LHCN-M2 (cell line): Measurements from ENCODE around the gene HIPK2. TPM values are rescaled to one million over a fixed set of nuclear protein-coding genes. Genes with fewer than 3 reads are reported as not detected.
"Not testable (repeated sequence)": the region's sequence is repeated elsewhere in the genome, so short reads cannot be mapped to it uniquely, and the experiment has no call there.

ENCODE experiments used
- DNase-seq: peaks from one replicate; pipeline ENCODE4 v3.0.0-alpha.2; 2012; ENCODE audit warnings: low read depth
- total RNA-seq: library from RNA; depleted of rRNA; stranded (reverse); fragments of >200 nt; gene quantifications from 2 replicates; pipeline ENCODE4 v1.2.3, GENCODE V29; 2014

HIPK2 gene
- total RNA-seq, 1 experiment from 2014 or later: 61.3 TPM

DNA sequence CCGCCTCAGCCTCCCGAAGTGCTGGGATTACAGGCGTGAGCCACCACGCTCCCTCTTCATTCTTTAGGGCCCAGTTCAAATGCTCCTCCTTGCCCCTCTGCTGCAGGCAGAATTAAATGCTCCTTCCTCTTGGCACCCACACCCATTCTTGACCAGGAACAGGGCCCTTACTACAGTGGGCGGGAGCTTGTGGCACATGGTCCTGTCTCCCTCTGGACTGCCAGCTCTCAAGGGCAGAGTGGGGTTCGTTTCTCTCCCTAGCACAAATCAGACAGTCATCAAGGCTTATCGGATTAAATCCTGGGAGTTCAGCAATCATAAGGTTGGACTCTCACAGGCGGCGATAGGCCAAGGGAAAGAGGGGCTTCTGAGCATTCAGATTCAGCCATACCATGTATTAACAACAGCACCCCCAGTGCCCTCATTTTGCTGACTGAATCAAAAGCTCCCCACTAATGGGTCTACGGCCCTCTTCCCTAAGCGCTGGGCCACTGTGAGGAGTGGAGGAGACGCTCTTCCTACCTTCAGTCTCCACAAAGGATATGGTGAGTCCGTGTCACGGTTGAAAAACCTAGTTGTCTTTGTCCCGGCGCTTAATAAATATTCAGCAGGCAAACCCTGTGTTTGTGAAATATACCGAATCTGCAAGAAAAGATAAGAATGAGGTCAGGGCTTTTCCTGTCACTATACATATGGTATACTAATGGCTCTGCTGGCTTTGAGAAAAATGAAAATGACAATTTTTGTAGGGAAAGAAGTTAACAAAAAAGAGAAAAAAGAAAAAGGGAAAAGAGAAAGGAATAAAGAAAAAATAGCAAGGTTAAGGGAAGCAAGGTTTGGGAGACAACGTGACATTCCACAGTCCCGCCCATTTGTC, 146.9 kb downstream of the HIPK2 start:
- DNase-seq: no peak

DNA sequence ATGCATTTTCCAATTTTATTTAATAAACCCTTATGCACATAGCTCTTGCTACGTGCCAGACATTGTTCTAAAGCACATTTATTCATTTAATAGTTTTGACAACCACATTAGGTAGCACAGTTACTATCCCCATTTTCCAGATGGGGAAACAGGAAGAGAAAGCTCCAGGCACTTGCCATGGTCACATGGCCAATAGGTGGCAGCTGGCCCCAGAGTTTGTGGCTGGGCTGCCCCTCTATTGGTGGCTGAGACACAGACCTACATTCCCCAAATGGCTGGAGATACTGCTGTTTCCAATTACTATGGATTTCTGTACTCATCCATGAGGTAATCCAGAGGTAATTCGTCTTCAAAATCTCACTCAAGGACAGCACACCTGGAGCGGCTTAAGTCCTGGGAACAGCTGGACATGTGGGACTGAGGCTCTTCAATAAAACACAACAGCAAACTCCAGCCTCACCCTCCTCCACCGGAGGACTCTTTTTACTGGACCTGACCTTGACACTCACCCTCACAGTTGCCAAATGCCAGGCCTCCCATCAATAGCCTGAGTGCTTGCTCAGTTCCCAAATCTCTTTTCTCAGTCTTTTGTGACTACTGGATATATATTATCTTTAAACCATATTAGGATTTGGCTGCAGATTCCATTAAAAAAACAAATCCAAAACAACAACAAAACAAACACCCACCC, 148.3 kb downstream of the HIPK2 start:
- no peak for DNase-seq

DNA sequence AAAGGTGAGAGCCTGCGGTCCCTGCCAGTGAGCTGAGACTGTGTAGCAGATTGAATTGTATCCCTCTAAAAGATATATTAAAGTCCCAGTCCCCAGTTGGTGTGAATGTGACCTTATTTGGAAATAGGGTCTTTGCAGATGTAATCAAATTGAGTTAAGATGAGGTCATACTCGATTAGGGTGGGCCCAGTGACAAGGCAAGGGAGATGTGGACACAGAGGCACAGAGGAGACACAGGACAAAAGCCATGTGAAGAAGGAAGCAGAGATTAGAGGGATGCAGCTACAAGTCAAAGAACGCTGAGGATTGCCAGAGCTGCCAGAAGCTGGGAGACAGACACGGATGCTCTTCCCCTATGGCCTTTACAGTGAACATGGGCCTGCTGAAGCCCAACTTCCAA, 150.0 kb downstream of the HIPK2 start:
- DNase-seq: no peak

DNA sequence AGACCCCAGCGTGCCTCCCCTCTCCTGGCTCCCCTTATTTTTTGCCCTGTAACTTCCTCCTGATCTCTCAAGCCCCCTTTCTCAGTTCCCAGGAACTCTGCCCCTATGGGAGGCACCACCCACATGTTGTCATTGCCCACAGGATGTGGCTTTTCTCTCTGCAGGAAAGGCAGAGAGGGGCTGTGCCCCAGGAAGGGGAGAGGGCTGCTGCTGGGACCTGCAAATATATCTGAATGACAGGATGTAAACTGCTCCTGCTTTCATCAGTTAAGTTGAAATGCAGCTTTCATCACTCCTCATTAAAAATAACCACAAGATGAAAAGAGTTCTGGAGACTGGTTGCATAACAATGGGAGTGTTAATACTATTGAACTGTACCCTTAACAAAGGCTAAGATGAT, 151.0 kb downstream of the HIPK2 start:
- no peak for DNase-seq

DNA sequence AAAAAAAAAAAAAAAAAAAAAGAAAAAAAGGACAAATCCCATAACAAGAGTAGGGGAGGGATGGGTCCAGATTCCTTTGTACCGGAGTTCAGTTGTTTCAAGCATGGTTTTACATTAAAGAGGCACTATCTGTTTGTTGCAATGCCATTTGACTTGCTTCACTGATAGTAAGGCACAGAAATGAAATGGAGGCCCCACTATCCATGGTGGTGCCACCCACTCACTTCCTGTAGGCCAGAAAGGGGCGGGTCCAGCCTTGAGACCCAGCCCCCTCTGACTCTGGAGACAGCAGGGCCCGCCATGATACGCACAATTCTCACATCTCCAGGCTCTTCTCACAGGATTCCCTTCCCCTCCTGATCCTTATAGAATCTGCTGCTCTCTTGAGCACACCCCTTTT, 154.3 kb downstream of the HIPK2 start:
- DNase-seq: no peak

DNA sequence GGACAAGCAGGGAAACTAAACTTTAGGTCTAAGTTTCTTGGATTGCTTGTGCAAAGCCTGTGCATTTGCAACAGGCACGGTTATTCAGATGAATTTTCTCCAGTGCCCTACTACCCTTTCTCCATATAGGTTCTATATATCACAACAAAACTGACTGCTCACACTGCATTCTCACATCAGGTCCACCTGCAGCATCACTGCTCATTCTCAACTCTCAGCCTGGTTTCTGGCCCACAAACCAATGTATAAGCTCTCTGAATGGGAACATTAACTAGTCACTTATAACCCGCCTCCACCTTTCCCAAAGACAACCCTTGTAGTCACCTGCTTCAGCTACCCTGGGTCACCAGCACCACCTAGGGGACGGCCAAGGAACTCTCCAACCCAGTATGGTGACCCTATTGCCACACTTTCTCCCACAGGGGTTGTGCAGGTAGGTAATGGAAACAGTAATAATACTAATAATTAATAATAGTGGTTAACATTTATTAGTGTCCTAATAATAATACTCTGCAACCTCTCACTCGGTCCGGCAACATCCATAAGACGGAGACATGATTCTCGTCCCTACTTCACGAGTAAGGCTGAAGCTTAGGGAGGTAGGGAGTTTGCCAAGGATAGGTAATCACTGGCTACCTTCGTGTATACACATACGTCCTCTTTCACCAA, 157.0 kb downstream of the HIPK2 start:
- no peak for DNase-seq

DNA sequence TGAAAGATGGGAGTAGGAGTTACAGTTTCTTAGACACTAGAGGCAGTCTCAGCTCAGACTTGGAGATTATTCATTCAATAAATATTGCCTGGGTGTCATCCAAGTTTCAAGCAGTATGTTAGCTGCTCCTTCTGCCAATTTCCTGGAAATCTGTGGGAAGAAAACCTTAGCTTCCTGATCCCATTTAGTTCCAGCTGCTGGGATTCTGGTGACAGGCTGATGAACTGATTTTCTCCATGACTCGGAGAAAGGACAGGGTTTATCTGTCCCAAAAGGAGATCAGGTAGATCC, 158.5 kb downstream of the HIPK2 start:
- DNase-seq: peak; percentile 71

DNA sequence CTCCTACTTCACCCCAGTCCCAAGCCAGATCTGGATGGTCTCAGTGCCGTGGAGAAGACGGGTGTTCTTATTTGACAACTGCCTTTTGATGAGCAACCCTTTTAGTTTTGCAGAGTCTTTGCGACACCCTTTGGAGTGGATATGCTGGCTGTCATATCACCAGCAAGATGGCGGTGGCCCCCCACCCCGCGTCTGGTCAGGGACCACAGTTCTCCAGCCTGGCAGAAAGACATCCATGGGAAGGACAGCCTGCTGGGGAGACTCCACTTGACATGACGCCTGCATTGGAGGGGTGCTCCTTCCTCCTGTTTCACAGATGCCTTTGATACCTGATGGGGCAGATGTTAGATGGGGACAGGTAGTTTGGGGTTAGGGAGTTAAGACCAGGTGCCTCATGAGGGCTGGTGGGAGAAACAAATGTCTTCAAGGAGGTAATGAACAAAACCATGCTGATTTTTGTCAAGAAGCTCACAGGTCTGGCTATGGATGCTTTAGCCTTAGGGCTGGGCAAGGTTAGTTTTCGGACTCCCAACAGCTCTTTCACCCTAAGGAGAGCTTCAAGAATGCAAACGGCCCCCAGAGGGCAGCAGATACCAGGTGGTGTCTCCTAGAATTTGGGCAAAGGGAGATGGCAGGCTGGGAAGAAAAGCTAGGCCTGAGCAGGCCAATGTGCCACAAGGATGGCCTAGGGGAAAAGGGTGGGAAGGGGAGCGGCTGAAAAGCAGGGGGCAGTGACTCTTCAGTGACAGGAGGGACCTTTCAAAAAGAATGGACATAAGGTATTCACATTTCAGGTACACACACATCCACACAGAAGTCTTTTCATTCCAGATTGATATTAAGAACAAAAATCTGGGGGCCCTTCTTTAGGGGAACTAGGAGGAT, 159.1 kb downstream of the HIPK2 start:
- DNase-seq: peak; percentile 58

DNA sequence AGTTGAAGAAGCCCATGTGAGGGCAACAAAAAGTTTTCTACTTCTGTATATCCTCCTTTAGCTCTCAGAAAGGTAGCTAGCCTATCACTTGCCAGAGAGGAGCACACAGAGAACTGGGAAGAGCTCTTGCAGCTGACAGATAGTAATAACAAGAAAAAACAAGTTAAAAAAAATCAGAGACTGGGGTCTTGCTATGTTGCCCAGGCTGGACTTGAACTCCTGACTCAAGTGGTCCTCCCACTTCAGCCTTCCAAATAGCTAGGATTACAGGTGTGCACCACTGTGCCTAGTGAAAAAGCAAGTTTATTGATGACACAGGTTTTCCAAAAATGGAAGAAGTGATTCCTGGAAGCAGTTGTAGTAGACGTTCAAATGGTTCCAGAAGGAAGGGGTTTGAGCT, 160.7 kb downstream of the HIPK2 start:
- no peak for DNase-seq

DNA sequence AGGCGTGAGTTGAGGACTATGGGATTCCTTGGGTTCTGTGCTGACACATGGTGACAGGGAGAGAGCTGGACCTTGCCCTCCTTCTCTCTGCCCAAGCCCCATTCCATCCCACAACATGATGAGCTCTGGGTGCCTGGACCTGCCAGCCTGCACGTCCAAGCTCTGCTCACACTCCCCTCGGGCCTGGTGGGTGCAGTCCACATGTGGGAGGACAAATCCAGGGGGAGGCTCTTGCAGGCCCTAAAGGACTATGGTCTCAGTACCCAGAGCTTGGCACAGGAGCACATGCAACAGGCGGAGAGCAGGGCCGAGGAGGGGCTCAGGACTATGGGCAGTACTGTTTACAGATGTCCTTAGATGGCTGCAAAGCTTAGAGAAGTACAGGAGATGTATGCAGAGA, 162.9 kb downstream of the HIPK2 start:
- DNase-seq: no peak

DNA sequence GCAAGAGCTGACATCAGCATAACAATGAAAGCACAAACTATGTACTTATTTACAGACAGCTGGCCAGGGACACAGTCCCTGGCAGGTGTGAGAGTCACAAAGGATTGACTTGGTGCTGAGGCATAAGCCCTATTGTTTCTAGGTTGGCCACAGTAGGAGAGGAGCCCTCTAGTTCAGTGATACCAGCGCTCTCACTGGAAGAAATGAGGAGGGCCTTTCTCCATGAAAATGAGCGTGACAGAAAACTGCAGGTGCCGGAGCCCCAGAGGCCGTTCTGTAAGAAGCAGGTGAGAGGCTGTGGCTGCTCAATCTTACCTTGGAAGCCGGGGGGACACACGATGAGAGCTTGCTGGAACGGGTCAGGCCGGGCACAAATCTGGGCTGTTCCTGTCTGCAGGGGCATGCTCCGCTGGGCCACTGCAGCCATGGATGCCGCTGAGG, 163.8 kb downstream of the HIPK2 start:
- no peak for DNase-seq

DNA sequence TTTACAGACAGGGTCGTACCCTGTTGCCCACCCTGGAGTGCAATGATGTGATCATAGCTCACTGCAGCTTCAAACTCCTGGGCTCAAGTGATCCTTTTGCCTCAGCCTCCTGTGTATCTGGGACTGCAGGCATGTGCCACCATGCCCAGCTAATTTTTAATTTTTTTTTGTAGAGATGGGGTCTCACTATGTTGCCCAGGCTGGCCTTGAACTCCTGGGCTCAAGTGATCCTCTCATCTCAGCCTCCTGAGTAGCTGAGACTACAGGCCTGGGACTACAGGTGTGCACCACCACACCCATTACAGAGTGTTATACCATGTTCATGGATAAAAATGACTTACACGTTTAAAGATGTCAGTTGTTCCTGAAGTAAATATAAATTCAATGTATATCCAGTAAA, 166.2 kb downstream of the HIPK2 start:
- not testable (repeated sequence) for DNase-seq

DNA sequence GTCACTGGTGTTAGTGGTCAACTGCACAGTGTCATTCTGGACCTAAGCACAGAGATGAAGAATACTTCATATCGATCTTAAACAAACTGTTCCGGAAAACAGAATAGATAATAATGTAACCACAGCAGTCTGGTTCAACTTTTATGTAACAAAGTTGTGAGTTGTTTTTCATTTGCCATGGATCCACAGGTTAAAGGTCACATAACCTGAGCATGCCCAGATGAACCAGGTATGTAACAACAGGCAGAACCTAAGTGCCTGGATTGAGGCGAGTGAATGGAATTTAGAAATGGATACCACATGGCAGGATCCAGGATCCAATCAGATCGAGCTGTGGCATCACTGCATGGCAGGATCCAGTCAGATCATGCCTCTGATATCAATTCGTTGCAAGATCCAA, 167.2 kb downstream of the HIPK2 start:
- DNase-seq: no peak

DNA sequence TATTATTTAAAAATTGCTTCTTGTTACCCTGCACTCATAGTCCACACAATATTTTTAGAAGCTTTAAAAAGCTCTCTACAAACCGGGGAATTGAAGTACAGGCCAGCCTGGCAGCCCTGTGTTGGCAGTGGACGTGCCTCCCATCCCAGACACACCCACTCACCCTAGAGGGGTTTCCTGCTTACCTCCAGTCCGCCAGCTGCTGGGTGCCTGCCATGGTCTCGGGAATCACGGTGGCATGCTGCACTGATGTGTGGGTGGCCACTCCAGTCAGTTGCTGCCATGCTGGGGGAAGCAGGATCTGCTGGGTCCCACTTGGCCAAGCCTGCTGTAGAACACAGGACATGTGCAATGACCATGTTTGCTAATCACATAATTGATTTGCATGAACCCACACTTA, 173.9 kb downstream of the HIPK2 start:
- no peak for DNase-seq

DNA sequence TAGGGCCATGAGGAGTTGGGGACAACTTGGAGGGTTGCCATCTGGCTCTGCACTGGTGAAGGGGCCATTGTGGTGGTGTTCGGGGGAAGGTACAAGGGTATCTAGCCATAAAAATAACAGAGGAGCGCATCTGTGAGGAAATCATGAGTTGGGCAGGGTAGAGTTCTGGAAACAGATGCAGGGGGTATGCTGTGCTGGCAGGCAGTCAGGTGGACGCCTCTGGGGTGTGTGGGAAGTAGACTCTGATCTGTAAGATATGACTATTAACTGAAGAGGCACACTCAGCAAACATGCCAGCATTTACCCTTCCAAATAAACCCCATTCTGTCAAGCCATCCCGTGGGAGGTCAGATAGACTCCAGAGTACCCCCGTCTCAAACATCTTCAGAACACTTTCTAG, 174.5 kb downstream of the HIPK2 start:
- no peak for DNase-seq

DNA sequence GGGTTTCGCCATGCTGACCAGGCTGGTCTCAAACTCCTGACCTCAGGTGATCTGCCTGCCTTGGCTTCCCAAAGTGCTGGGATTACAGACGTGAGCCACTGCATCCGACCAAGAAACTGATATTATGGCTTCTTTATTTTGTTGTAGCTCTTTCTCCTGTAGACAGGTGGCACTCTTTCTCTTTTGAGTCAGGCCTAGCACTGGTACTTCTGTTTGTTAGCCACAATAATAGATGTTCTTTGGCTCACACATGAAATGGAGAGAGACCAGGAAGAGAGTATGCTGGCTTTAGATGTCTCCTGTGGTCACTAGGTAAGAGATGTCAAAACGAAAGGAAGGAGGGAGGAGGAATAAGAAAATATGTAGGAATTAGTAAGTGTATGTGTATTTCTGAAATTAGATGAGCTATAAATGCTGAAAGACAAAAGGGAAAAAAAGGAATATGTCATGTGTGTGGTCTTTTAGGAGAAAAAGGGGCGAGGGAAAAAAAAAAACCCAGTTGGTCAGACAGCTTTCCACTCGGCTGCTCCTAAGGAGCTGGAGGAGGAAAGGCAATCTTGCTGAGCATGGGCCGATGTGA, 175.6 kb downstream of the HIPK2 start:
- peak; percentile 56 for DNase-seq

DNA sequence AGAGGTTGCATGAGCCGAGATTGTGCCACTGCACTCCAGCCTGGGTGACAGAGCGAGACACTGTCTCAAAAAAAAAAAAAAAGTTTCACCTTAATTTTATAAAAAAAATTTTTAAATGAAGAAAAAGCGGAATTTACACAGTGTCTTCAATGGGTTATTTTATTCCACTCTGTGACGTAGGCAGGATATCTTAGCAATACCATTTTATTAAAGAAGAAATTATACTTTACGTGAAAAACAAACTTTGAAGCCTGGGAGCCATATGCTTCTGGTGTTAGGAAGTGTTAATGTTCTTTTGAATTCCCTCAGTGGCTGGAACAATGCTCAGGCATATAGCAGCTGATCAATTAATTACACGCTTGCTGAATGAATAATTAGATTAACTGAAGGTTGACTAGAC, 176.6 kb downstream of the HIPK2 start:
- no peak for DNase-seq

DNA sequence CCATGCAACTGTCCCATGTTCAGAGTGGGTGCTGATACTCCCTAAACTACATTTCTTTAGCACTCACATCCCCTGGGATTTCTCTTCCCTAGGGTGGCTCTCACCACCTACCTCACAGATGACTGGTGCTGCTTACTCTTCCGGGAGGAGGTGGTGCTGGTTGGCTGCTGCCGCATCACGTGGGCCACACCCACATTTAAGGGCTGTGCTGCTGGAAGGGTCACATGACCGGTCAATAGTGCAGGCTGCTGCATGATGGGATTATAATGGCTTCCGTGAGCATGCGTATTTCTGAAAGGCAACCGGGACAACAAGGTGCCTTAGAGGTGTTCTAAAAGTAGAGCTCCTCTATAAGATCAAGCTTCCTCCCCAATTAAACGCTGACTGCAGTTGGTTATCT, 177.5 kb downstream of the HIPK2 start:
- DNase-seq: no peak

DNA sequence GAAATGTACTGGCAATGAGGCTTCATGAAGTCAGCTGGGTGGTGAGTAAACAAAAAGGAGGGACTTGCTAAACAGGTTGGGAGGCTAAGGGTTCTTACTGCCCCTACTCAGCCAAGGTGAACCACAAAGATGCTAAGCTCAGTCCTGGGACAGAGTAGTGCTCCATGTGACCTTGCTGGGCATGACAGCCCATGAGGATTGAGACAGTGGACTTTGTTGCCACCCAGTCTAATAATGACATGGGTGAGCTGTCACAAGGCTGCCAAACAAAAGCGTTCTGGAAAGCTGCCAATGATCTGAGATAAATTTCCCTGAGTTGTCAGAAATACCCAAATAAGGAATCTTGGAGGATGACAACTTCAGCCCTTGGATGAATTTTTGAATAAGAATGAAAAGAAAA, 179.2 kb downstream of the HIPK2 start:
- DNase-seq: peak; percentile 19

DNA sequence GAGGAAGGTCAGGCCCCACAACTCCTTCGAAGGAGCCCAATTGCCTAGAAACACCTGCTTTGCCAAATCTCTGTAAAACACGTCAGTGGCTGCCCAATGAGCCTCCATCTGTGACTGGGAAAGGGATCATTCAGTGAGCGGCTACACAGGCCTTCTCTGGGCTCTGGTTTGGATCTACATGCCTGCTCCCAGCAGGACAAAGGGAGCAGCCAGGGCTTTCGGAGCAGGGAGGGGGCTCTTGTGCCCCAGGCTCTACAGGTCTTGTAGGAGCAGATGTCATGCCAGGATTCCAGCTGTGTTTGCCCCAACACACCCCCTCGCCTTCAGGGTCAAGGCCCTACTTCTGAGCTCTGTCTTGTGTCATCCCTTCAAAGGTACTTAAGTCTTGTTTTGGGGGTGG, 180.8 kb downstream of the HIPK2 start:
- DNase-seq: no peak

DNA sequence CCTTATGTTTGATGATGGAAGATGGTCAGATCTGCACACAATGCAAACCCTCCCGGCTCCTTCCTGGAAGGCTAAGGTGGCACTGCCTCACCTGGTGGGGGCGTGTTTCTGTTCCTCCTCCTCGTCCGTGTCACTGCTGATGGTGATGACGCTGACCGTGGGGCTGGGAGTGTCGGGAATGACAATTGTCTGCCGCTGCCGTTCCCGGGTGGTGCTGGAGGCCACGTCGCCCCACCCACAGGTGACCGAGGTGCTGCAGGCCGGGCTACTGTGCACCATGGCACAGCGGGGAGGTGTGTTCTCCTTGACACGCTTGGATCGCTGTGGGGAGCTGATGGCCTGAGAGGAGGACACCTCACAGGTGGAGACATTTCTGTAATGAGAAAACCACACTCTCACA, 181.2 kb downstream of the HIPK2 start:
- DNase-seq: no peak
